Smooth muscle cell (in vitro differentiated cells): Measurements from ENCODE around the gene ASGR2. TPM values are rescaled to one million over a fixed set of nuclear protein-coding genes. Genes with fewer than 3 reads are reported as not detected.

Source experiments
- DNase-seq: peaks from one replicate; lab custom pipeline; 2025; ENCODE audit not compliant: unreplicated experiment; lab: John Stamatoyannopoulos, UW
- H2AFZ ChIP-seq: fragments of 200-600 bp; sonication (generic); 2 replicates; pipeline ENCODE4 v1.6.0; 2016; ENCODE audit warnings: antibody characterized with exemption, low read depth, mild to moderate bottlenecking
- H3F3A ChIP-seq: fragments of 200-600 bp; sonication (generic); 2 replicates; pipeline ENCODE4 v1.6.0; 2017; ENCODE audit warnings: antibody characterized with exemption, low read depth
- H3K27ac ChIP-seq: fragments of 200-600 bp; sonication (generic); 2 replicates; pipeline ENCODE4 v1.5.1; 2016; ENCODE audit warnings: low read depth, mild to moderate bottlenecking
- H3K27me3 ChIP-seq: fragments of 200-600 bp; sonication (generic); 2 replicates; pipeline ENCODE4 v1.6.1; 2016; ENCODE audit warnings: low read depth, mild to moderate bottlenecking
- H3K36me3 ChIP-seq: fragments of 200-600 bp; sonication (generic); 2 replicates; pipeline ENCODE4 v1.5.1; 2016; ENCODE audit warnings: low read depth
- H3K4me1 ChIP-seq: fragments of 200-600 bp; sonication (generic); 2 replicates; pipeline ENCODE4 v1.5.1; 2016; ENCODE audit warnings: low read depth
- H3K4me2 ChIP-seq: fragments of 200-600 bp; sonication (generic); 2 replicates; pipeline ENCODE4 v1.6.0; 2016; ENCODE audit warnings: mild to moderate bottlenecking
- H3K4me3 ChIP-seq: fragments of 200-600 bp; sonication (generic); 2 replicates; pipeline ENCODE4 v1.5.1; 2016; ENCODE audit warnings: mild to moderate bottlenecking
- H3K79me2 ChIP-seq: fragments of 200-600 bp; sonication (generic); 2 replicates; pipeline ENCODE4 v1.6.0; 2016; ENCODE audit warnings: low read depth, mild to moderate bottlenecking
- H3K9ac ChIP-seq: fragments of 200-600 bp; sonication (generic); 2 replicates; pipeline ENCODE4 v1.6.0; 2016; ENCODE audit warnings: low read depth
- H3K9me3 ChIP-seq: fragments of 200-600 bp; sonication (generic); replicated peaks from 2 replicates; pipeline ENCODE4 v1.5.1; 2016; ENCODE audit warnings: low read depth
- H4K20me1 ChIP-seq: fragments of 200-600 bp; sonication (generic); 2 replicates; pipeline ENCODE4 v1.6.0; 2016; ENCODE audit warnings: low read depth
- WGBS: methylation state at CpG from one replicate; pipeline ENCODE4 v1.1.7; 2016; ENCODE audit warnings: low lambda C conversion rate; 5-methylcytosine and 5-hydroxymethylcytosine counted together
- polyA plus RNA-seq: library from polyadenylated mRNA; unstranded; fragments of >200 nt; fragmentation: Nextera tagmentation; extraction: Ambion mirVana; gene quantifications from 2 replicates; pipeline ENCODE4 v1.2.1, GENCODE V29; 2016
- total RNA-seq: library from RNA; depleted of rRNA; stranded (reverse); fragments of >200 nt; gene quantifications from 2 replicates; pipeline ENCODE4 v1.2.3, GENCODE V29; 2014
- TF ChIP-seq, protein P1 (sequence below): fragments of 200-600 bp; sonication (generic); IDR thresholded peaks from 2 replicates; pipeline ENCODE4 v1.5.1; 2017; ENCODE audit warnings: borderline replicate concordance, mild to moderate bottlenecking, antibody characterized with exemption; ENCODE audit not compliant: insufficient read depth, poor library complexity, severe bottlenecking

Gene ASGR2
- total and polyA plus RNA-seq, 2 experiments from 2014 or later = 0.15 TPM; not detected in 1

DNA sequence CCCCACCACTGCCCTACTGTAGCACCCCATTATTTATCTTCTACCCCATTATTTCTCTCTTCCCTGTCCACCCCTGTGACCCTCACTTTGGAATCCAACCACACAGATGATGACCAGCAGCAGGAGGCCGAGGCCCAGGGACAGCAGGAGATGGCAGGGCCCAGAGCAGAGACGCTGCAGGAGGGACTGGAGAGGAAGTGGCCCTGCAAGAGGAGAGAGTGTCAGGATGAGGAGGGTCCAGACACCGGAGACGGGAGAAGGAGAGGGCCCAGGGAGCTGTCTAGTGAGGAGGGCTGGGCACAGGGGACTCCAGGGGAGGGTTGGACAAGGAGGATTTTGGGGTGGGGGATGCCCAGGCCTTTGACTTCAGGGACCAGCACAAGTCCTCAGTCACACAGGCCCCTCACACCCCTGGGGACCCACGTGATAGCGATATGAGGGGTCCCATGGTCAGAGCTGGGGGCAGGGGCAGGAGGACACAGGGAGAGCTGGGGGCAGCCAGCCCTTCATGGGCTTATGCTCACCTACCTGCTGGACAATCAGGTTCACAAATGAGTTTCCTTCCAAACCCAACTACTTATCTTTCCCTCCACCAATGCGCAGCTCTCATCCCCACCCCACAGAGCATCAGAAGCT, 36.6 kb downstream of the ASGR2 start:
- no peaks in the 10 kb centered on the region for H3F3A ChIP-seq
- no peak overlapping the region for H3K4me2 ChIP-seq
- no peak for DNase-seq
- no peak overlapping the region for H2AFZ ChIP-seq
- no peaks in the 10 kb centered on the region for H3K4me1 ChIP-seq
- no peak overlapping the region for H3K27ac ChIP-seq
- no peaks in the 10 kb centered on the region for H3K27me3 ChIP-seq
- H3K36me3 ChIP-seq = no peaks in the 10 kb centered on the region
- H4K20me1 ChIP-seq = no peaks in the 10 kb centered on the region
- H3K9me3 ChIP-seq = no peaks in the 10 kb centered on the region
- TF ChIP-seq, protein P1, sequence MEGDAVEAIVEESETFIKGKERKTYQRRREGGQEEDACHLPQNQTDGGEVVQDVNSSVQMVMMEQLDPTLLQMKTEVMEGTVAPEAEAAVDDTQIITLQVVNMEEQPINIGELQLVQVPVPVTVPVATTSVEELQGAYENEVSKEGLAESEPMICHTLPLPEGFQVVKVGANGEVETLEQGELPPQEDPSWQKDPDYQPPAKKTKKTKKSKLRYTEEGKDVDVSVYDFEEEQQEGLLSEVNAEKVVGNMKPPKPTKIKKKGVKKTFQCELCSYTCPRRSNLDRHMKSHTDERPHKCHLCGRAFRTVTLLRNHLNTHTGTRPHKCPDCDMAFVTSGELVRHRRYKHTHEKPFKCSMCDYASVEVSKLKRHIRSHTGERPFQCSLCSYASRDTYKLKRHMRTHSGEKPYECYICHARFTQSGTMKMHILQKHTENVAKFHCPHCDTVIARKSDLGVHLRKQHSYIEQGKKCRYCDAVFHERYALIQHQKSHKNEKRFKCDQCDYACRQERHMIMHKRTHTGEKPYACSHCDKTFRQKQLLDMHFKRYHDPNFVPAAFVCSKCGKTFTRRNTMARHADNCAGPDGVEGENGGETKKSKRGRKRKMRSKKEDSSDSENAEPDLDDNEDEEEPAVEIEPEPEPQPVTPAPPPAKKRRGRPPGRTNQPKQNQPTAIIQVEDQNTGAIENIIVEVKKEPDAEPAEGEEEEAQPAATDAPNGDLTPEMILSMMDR = no peak
- no peak overlapping the region for H3K4me3 ChIP-seq
- H3K9ac ChIP-seq = no peak overlapping the region
- WGBS = 82% methylated on average over 7 of the region's 7 CpGs
- no peaks in the 10 kb centered on the region for H3K79me2 ChIP-seq

DNA sequence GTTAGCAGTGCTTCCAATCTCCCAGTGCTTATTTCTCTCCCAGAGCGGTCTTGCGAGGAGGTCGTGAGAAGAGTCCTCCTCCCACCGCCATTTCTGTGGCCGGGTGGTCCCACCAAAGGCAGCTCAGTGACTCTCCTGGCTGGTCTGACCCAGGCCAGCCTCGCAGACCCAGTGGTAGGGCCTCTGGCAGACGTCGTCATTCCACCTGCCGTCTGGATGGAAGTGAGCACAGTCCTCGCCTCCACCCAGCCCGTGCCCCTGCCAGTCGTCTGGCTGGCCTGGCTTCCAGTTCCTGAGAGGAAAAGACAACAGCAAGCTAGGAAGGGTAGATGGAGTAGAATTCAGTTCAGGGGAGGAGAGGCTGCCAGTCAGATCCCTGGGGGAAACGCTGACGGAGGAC, 39.7 kb downstream of the ASGR2 start:
- no peaks in the 10 kb centered on the region for H3K9me3 ChIP-seq
- no peak overlapping the region for H3K4me3 ChIP-seq
- no peaks in the 10 kb centered on the region for H4K20me1 ChIP-seq
- no peak overlapping the region for H3K9ac ChIP-seq
- no peak overlapping the region for H3K27ac ChIP-seq
- H3K27me3 ChIP-seq = no peaks in the 10 kb centered on the region
- TF ChIP-seq, protein P1 = no peak
- H3K36me3 ChIP-seq = no peaks in the 10 kb centered on the region
- no peaks in the 10 kb centered on the region for H3F3A ChIP-seq
- no peak overlapping the region for H2AFZ ChIP-seq
- no peaks in the 10 kb centered on the region for H3K79me2 ChIP-seq
- H3K4me1 ChIP-seq = no peaks in the 10 kb centered on the region
- WGBS = 91% methylated on average over 14 of the region's 14 CpGs
- DNase-seq = no peak
- H3K4me2 ChIP-seq = no peak overlapping the region

DNA sequence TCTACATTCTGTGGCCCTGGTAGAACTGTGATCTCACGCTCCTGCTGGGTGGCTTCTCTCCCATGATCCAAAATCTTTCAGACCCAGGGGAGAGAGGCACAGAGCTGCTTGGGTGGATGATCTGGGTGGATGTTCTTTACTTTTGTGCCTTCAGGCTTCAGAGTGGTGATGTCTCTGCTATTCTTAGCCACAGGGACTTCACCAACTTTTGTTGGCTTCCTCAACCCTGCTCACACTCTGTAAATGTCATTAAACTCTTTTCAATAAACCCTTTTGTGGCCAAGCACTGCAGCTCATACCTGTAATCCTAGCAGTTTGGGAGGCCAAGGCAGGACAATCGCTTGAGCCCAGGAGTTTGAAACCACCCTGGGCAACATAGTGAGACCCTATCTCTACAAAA, 42.2 kb downstream of the ASGR2 start:
- 100% methylated on average over 2 of the region's 2 CpGs for WGBS
- TF ChIP-seq, protein P1 = no peak
- no peak overlapping the region for H3K4me2 ChIP-seq
- H4K20me1 ChIP-seq = no peaks in the 10 kb centered on the region
- H3K79me2 ChIP-seq = no peaks in the 10 kb centered on the region
- H3K9me3 ChIP-seq = no peaks in the 10 kb centered on the region
- H3K27me3 ChIP-seq = no peaks in the 10 kb centered on the region
- H2AFZ ChIP-seq = no peak overlapping the region
- no peaks in the 10 kb centered on the region for H3F3A ChIP-seq
- DNase-seq = no peak
- H3K27ac ChIP-seq = no peak overlapping the region
- no peak overlapping the region for H3K9ac ChIP-seq
- no peak overlapping the region for H3K4me3 ChIP-seq
- no peaks in the 10 kb centered on the region for H3K4me1 ChIP-seq
- H3K36me3 ChIP-seq = no peaks in the 10 kb centered on the region

DNA sequence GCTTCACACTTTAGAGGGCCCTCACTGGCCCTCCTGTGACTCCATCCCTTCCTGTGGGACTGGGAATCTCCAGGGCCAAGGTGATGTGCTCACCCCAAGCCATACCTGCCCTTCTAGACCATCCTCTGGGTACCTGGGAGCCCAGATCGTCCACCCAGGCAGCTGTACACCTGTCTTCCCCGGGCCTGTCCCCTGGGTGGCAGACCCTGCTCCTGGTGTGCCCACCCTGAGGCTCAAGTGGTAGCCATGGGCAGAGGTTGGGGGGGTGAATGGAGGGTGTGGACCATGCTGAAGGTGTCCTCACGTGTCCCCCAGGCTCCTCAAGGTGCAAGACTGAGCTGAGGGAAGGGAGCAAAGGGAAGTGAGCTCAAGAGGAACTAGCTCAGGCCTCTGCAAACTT, 43.9 kb downstream of the ASGR2 start:
- Histone ChIP-seq H3K4me3 (no peak overlapping the region), H3K9me3 (no peaks in the 10 kb centered on the region), H3K9ac (no peak overlapping the region), H3K4me2 (no peak overlapping the region), H3F3A (no peaks in the 10 kb centered on the region), H3K27me3 (no peaks in the 10 kb centered on the region), H3K4me1 (no peaks in the 10 kb centered on the region), H3K79me2 (no peaks in the 10 kb centered on the region), H3K36me3 (no peaks in the 10 kb centered on the region), H3K27ac (no peak overlapping the region), H4K20me1 (no peaks in the 10 kb centered on the region), H2AFZ (no peak overlapping the region)
- 93% methylated on average over 3 of the region's 3 CpGs for WGBS
- TF ChIP-seq, protein P1 = no peak
- DNase-seq = no peak
